HG03457 (cell line): ENCODE measurements around the gene NCK2.

ENCODE experiments used
- ATAC-seq: cut with Tn5 transposase; IDR thresholded peaks from one replicate; pipeline ENCODE4 v1.9.1; 2021; ENCODE audit warnings: moderate number of reproducible peaks; ENCODE audit not compliant: unreplicated experiment

NCK2 gene

GRCh38 chr2:105789745-105790460, 45.2 kb downstream of the NCK2 start:
- peak; percentile 61 for ATAC-seq

- ATAC-seq, result peak; percentile 11
Measured at GRCh38 chr2:105790461-105791149, 45.9 kb downstream of the NCK2 start.

GRCh38 chr2:105791229-105791628, 46.5 kb downstream of the NCK2 start:
- ATAC-seq, result no peak

DNA sequence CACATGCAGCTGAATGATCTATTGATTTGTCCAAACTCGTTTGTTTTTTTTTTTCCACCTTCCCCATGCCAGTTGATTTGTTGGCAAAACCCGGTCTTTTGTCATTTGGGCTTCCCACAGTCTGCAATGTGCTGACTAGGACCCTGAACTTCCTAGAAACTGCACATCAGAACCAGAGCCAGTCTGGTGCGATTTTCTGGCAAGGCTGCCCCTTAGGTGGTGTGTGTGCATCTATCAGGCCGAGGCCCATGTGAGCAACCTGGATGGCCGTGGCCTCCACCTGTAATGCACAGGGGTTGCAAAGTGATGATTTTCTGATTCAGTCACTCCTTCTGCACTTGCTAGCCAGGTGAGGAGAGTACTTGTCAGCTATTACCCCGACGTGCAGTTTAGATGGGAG, 47.8 kb downstream of the NCK2 start:
- no peak for ATAC-seq

GRCh38 chr2:105793196-105793975, 48.7 kb downstream of the NCK2 start:
- ATAC-seq, result no peak

- no peak for ATAC-seq
Measured at GRCh38 chr2:105794926-105795574, 50.3 kb downstream of the NCK2 start.

GRCh38 chr2:105795575-105795934, 50.8 kb downstream of the NCK2 start:
- no peak for ATAC-seq

GRCh38 chr2:105796131-105796638, 51.5 kb downstream of the NCK2 start:
- ATAC-seq, result peak; percentile 31

- no peak for ATAC-seq
Measured at GRCh38 chr2:105796791-105797190, 52.1 kb downstream of the NCK2 start.

- peak; percentile 36 for ATAC-seq
Measured at GRCh38 chr2:105797298-105797819, 52.6 kb downstream of the NCK2 start.

GRCh38 chr2:105798595-105798994, 53.9 kb downstream of the NCK2 start:
- no peak for ATAC-seq

GRCh38 chr2:105800036-105800713, 55.5 kb downstream of the NCK2 start:
- ATAC-seq, result no peak

- ATAC-seq, result no peak
Measured at GRCh38 chr2:105800953-105801635, 56.4 kb downstream of the NCK2 start.

DNA sequence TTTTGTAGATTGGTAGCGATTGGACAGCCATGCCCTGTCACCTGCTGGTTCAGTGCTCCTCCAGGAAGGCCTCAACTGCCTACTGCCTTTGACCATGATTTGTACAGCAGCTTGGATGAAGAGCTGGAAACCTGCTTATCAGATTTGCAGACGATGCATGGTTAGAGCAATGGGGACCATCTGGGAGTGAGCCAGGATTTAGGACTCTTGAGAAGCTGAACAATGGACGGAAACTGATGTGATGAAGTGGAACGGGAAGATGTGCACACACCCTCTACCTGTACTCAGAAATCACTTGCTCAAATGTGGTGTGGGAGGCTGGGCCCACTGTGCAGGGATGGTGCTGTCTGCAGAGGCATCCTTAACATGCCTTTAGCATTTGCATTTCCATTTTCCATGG, 57.2 kb downstream of the NCK2 start:
- no peak for ATAC-seq

DNA sequence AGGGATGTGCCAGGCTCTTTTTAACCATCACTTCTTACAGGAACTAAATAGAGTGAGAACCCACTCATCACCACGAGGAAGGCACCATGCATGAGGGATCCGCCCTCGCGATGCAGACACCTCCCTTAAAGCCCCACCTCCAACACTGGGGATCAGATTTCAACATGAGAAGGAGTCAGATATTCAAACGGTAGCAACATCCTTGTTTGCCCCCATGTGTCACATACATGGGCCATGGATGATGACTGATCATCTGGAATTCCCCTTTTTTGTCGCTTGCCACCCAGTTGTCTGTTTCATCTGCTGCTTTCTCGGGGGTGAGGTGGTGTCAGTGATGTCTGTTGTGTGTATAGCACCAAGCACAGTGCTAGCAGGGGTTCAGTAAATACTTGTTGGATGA, 57.9 kb downstream of the NCK2 start:
- peak; percentile 59 for ATAC-seq

DNA sequence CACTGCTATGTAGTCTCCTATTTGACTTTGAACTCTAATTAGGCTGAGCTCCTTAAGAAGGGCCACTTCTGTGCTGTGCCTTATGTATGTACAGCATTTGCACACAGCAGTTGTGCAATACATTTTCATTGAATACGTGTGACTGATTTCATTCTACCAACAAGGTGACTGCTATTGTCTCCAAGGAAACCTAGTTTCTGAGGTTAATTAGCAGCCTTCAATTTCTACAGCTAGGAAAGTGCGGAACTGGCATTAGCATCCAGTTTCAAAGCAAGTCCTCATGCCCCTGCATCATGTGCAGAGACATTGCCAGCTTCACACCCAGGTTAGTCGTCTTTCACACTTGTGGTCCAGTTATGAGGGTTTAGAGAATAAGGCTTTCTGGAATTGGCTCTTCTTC, 58.6 kb downstream of the NCK2 start:
- ATAC-seq, result no peak

DNA sequence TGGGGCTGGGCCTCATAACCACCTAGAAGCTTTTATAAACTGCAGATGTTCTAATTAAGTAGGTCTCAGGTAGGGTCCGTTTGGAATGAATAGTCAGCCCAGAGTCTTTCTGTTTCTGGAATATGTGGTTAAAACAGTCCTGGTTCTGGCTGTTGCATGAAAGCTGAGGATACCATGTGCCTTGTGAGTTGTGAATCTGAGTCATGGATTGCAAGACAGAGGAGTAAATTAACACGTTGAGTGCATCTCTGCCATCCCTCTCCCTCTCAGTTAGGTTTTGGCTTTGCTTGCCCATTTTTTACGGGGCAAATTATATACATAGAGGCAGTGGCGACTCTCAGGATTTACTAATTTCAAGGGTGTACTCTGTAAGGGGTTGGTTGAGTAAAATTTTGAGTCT, 59.1 kb downstream of the NCK2 start:
- ATAC-seq, result no peak

GRCh38 chr2:105804266-105804665, 59.6 kb downstream of the NCK2 start:
- no peak for ATAC-seq

- ATAC-seq, result no peak
Measured at GRCh38 chr2:105806996-105807395, 62.3 kb downstream of the NCK2 start.
